Upper lobe of right lung (tissue), 1 donor: ENCODE measurements around the gene CDK5RAP2. TPM values are rescaled to one million over a fixed set of nuclear protein-coding genes. Genes with fewer than 3 reads are reported as not detected.
A peak's percentile ranks its signal among the peaks of the same experiment; 100 is the strongest.
"Not testable (repeated sequence)": the region's sequence is repeated elsewhere in the genome, so short reads cannot be mapped to it uniquely, and the experiment has no call there.

Source experiments
- ATAC-seq: fragments of 200-7000 bp; cut with Tn5 transposase; one replicate; pipeline ENCODE4 v1.9.1; 2020; ENCODE audit warnings: mild to moderate bottlenecking, moderate library complexity
- DNase-seq: peaks from one replicate; pipeline ENCODE4 v3.0.0-alpha.2; 2020
- H3K27ac ChIP-seq: fragments of 200-600 bp; one replicate; pipeline ENCODE4 v1.8.0; 2022
- H3K27me3 ChIP-seq: fragments of 200-600 bp; one replicate; pipeline ENCODE4 v1.8.0; 2022; ENCODE audit warnings: mild to moderate bottlenecking
- H3K36me3 ChIP-seq: fragments of 200-600 bp; one replicate; pipeline ENCODE4 v1.8.0; 2022
- H3K4me1 ChIP-seq: fragments of 200-600 bp; one replicate; pipeline ENCODE4 v1.8.0; 2022
- H3K4me3 ChIP-seq: fragments of 200-600 bp; one replicate; pipeline ENCODE4 v1.8.0; 2022; ENCODE audit warnings: mild to moderate bottlenecking
- H3K9me3 ChIP-seq: fragments of 200-600 bp; one replicate; pipeline ENCODE4 v1.8.0; 2022
- CTCF ChIP-seq: fragments of 200-600 bp; IDR thresholded peaks from one replicate; pipeline ENCODE4 v1.8.0; 2022; ENCODE audit warnings: antibody characterized with exemption
- intact Hi-C: fragments of 100-400 bp; cut with DNase I; formaldehyde crosslinking; loops from one replicate; pipeline ENCODE4 v1.11.0; 2022
- total RNA-seq: library from RNA; stranded (reverse); fragmentation: NEBNext Ultra II Directional; extraction: Animal tissue kit (Norgen Biotek cat#: 25700); gene quantifications from one replicate; pipeline ENCODE4 v1.2.1, GENCODE V29; 2021
- donor health status: DM: no; HTN: yes; CAD: no; lungs with severe emphysema.

The CDK5RAP2 gene
- total RNA-seq, 1 donor from 2014 or later, result 54.2 TPM

DNA sequence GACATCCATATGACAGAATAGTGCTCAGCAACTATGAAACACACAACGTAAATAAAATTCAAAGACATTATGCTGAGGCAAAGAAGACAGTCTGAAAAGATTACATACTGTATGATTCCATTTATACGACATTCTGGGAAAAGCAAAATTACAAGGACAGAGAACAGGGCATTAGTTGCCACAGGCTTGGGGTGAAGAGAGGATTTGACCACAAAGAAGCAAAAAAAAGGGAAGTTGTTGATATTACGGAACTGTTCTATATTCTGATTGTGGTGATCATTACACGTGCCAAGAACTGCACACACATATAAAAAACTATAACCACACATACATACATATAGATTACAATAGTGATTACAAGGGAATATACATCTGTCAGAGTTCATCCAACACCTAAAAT is 24.1 kb downstream of the CDK5RAP2 start:
- peaks cover 14% of the 10 kb centered on the region for H3K36me3 ChIP-seq
- H3K9me3 ChIP-seq, result no peaks in the 10 kb centered on the region
- ATAC-seq (peak; percentile 74), DNase-seq (no peak)
- H3K27ac ChIP-seq, result no peak overlapping the region
- H3K4me3 ChIP-seq, result no peak overlapping the region
- no peaks in the 10 kb centered on the region for H3K4me1 ChIP-seq
- H3K27me3 ChIP-seq, result no peaks in the 10 kb centered on the region
- no peak for TF ChIP-seq CTCF
- intact Hi-C loops, result no loop called here

- ATAC-seq, H3K4me3 ChIP-seq, H3K9me3 ChIP-seq, intact Hi-C loops, H3K4me1 ChIP-seq, H3K27ac ChIP-seq, DNase-seq, H3K27me3 ChIP-seq: not testable (repeated sequence)
- H3K36me3 ChIP-seq, result peaks cover 39% of the 10 kb centered on the region
Measured at GRCh38 chr9:120552210-120552704, 27.7 kb downstream of the CDK5RAP2 start.

- H3K9me3 ChIP-seq, result no peaks in the 10 kb centered on the region
- H3K27me3 ChIP-seq, result no peaks in the 10 kb centered on the region
- no peak overlapping the region for H3K4me3 ChIP-seq
- peaks cover 87% of the 10 kb centered on the region for H3K36me3 ChIP-seq
- no peak for ATAC-seq
- no peak overlapping the region for H3K27ac ChIP-seq
- no peaks in the 10 kb centered on the region for H3K4me1 ChIP-seq
- TF ChIP-seq CTCF, result no peak
- no peak for DNase-seq
- intact Hi-C loops, result no loop called here
Measured at GRCh38 chr9:120545701-120546550, 34.0 kb downstream of the CDK5RAP2 start.

- no peak for DNase-seq
- Histone ChIP-seq H3K36me3 (peaks cover 93% of the 10 kb centered on the region), H3K9me3 (no peaks in the 10 kb centered on the region), H3K4me1 (no peaks in the 10 kb centered on the region), H3K27me3 (no peaks in the 10 kb centered on the region), H3K4me3 (no peak overlapping the region), H3K27ac (no peak overlapping the region)
- no peak for TF ChIP-seq CTCF
- no peak for ATAC-seq
- intact Hi-C loops, result no loop called here
Measured at GRCh38 chr9:120544441-120544840, 35.5 kb downstream of the CDK5RAP2 start.

DNA sequence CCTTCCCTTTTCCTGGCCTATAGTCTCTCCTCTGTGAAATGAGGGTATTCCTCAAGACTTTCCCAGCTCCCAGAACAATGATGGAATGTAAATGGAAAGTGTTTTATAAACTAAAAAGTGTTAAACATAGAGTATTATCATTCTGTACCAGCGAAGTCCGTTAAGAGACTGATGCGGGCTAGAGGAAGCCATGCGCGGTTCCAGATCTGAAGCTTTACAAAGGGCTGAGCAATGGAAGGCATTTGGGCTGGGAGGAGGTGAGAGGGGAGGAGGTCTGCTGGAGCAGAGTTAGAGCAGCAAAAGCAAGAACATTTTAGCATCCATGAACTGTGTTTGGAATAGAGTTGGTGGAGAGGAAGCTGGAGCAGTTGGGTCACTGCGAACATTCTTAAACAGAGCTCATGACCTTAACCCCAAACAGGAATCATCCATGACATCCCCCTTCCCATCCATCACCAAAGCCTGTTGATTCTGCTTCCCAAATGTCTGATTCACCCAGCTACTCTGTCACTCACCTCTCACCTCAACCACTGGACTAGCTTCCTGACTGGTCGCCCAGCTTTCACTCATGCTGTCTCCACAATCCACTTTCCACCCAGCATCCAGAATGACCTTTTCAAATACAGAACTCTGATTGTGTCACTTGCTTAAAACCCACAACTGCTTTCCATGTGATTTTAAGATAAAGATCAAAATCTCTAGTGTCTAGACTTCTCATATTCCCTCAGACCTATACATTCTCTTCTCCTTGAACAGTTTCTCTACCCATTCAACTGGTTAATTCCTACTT is 37.1 kb downstream of the CDK5RAP2 start:
- Histone ChIP-seq H3K4me3 (no peak overlapping the region), H3K27me3 (no peaks in the 10 kb centered on the region), H3K27ac (no peak overlapping the region), H3K4me1 (peaks cover 4% of the 10 kb centered on the region), H3K36me3 (peaks cover 93% of the 10 kb centered on the region), H3K9me3 (no peaks in the 10 kb centered on the region)
- DNase-seq, result no peak
- intact Hi-C loops, result no loop called here
- no peak for TF ChIP-seq CTCF
- ATAC-seq, result no peak

DNA sequence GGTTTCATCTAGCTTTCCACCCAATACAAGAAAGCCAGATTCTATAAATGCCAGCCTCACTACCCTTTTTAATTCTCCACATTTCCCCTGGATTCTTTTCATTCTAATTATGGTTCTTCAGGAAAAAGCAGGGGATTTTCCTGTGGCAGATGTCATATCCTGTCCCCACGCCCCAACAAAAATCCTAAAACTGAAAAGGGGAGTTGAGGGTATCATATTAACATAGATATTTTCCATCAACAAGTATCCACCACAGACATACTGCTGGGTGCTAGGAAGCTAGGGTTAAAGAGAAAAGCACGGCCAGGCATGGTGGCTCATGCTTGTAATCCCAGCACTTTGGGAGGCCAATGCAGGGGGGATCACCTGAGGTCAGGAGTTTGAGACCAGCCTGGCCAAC is 38.0 kb downstream of the CDK5RAP2 start:
- intact Hi-C loops, result no loop called here
- Histone ChIP-seq H3K27me3 (no peaks in the 10 kb centered on the region), H3K9me3 (no peaks in the 10 kb centered on the region), H3K4me3 (no peak overlapping the region), H3K4me1 (peaks cover 4% of the 10 kb centered on the region), H3K36me3 (peaks cover 92% of the 10 kb centered on the region), H3K27ac (no peak overlapping the region)
- no peak for DNase-seq
- no peak for ATAC-seq
- TF ChIP-seq CTCF, result no peak
